Neural cell (in vitro differentiated cells): ENCODE measurements around the gene CDH1.

Experiments used
- CTCF ChIP-seq: fragments of 450-650 bp; IDR thresholded peaks from 2 replicates; pipeline ENCODE4 v1.5.1; 2014; ENCODE audit warnings: antibody characterized with exemption, mild to moderate bottlenecking, moderate library complexity; ENCODE audit not compliant: poor library complexity, severe bottlenecking
- EP300 ChIP-seq: fragments of 450-650 bp; conservative IDR thresholded peaks from 2 replicates; pipeline ENCODE4 v1.6.1; 2014; ENCODE audit warnings: antibody characterized with exemption, mild to moderate bottlenecking, moderate library complexity; ENCODE audit not compliant: poor library complexity, severe bottlenecking
- EZH2 ChIP-seq: fragments of 200-600, 300-800 bp; shearing (Covaris generic), sonication (generic); IDR thresholded peaks from 2 replicates; pipeline ENCODE4 v1.6.1; 2014; ENCODE audit warnings: antibody characterized with exemption, low read length, borderline replicate concordance, mild to moderate bottlenecking; ENCODE audit not compliant: insufficient read depth, poor library complexity, severe bottlenecking
- MXI1 ChIP-seq: fragments of 450-650 bp; conservative IDR thresholded peaks from 2 replicates; pipeline ENCODE4 v1.6.1; 2014; ENCODE audit warnings: antibody characterized with exemption, mild to moderate bottlenecking; ENCODE audit not compliant: poor library complexity, severe bottlenecking
- POLR2AphosphoS5 ChIP-seq: IDR thresholded peaks from 2 replicates; pipeline ENCODE4 v1.6.1; 2012
- RAD21 ChIP-seq: fragments of 450-650 bp; conservative IDR thresholded peaks from 2 replicates; pipeline ENCODE4 v1.6.1; 2014; ENCODE audit warnings: antibody characterized with exemption, mild to moderate bottlenecking, moderate library complexity
- SMC3 ChIP-seq: fragments of 450-650 bp; conservative IDR thresholded peaks from 2 replicates; pipeline ENCODE4 v1.6.1; 2014; ENCODE audit warnings: antibody characterized with exemption, mild to moderate bottlenecking, moderate library complexity; ENCODE audit not compliant: poor library complexity
- TAF1 ChIP-seq: IDR thresholded peaks from 2 replicates; pipeline ENCODE4 v1.6.1; 2012; ENCODE audit warnings: low read depth

- TF ChIP-seq CTCF, result no peak
- no peak for TF ChIP-seq TAF1
- no peak for TF ChIP-seq POLR2AphosphoS5
- no peak for TF ChIP-seq EZH2
- TF ChIP-seq MXI1, result no peak
- no peak for TF ChIP-seq SMC3
- TF ChIP-seq EP300, result no peak
- TF ChIP-seq RAD21, result no peak
Measured at GRCh38 chr16:68689921-68690320, 47.2 kb upstream of the CDH1 start.
